OCI-LY3 (cell line): Measurements from ENCODE around the gene EPHB2.

ENCODE experiments used
- EZH2phosphoT487 ChIP-seq: fragments of 200-600 bp; shearing (Covaris generic); IDR thresholded peaks from 2 replicates; pipeline ENCODE4 v1.6.1; 2018; ENCODE audit warnings: antibody characterized with exemption, mixed run types, low read depth
- TF ChIP-seq, protein P1 (sequence below): fragments of 200-600, 300-600 bp; sonication (generic); IDR thresholded peaks from 2 replicates; pipeline ENCODE4 v1.5.1; 2014; ENCODE audit warnings: antibody characterized with exemption, low read length, low read depth

DNA sequence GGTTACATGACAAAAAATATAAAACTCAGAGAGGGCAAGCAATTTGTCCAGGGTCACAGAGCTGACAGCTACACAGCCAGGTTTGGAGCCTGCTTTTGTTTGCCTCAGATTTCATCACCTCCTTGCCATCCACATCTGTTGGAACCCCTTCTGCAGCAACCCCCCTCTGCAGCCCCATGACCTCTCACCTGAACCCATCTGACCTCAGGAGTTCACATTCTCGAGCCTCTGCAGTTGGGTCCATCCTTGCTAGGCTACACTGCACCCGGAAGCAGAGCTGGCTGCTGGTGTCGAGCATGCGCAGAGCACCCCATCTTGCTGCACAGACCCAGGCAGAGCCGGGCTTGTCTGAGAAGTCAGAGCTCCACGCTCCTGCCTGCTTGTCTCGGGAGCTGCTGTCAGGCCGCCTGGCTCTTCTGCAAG is 47.6 kb upstream of the EPHB2 start:
- TF ChIP-seq, protein P1, sequence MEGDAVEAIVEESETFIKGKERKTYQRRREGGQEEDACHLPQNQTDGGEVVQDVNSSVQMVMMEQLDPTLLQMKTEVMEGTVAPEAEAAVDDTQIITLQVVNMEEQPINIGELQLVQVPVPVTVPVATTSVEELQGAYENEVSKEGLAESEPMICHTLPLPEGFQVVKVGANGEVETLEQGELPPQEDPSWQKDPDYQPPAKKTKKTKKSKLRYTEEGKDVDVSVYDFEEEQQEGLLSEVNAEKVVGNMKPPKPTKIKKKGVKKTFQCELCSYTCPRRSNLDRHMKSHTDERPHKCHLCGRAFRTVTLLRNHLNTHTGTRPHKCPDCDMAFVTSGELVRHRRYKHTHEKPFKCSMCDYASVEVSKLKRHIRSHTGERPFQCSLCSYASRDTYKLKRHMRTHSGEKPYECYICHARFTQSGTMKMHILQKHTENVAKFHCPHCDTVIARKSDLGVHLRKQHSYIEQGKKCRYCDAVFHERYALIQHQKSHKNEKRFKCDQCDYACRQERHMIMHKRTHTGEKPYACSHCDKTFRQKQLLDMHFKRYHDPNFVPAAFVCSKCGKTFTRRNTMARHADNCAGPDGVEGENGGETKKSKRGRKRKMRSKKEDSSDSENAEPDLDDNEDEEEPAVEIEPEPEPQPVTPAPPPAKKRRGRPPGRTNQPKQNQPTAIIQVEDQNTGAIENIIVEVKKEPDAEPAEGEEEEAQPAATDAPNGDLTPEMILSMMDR = no peak
- TF ChIP-seq EZH2phosphoT487 = no peak
